ENCODE measurements around the gene URB1.
A peak's percentile ranks its signal among the peaks of the same experiment; 100 is the strongest.
"Not testable (repeated sequence)": the region's sequence is repeated elsewhere in the genome, so short reads cannot be mapped to it uniquely, and the experiment has no call there.

URB1 gene, protein sequence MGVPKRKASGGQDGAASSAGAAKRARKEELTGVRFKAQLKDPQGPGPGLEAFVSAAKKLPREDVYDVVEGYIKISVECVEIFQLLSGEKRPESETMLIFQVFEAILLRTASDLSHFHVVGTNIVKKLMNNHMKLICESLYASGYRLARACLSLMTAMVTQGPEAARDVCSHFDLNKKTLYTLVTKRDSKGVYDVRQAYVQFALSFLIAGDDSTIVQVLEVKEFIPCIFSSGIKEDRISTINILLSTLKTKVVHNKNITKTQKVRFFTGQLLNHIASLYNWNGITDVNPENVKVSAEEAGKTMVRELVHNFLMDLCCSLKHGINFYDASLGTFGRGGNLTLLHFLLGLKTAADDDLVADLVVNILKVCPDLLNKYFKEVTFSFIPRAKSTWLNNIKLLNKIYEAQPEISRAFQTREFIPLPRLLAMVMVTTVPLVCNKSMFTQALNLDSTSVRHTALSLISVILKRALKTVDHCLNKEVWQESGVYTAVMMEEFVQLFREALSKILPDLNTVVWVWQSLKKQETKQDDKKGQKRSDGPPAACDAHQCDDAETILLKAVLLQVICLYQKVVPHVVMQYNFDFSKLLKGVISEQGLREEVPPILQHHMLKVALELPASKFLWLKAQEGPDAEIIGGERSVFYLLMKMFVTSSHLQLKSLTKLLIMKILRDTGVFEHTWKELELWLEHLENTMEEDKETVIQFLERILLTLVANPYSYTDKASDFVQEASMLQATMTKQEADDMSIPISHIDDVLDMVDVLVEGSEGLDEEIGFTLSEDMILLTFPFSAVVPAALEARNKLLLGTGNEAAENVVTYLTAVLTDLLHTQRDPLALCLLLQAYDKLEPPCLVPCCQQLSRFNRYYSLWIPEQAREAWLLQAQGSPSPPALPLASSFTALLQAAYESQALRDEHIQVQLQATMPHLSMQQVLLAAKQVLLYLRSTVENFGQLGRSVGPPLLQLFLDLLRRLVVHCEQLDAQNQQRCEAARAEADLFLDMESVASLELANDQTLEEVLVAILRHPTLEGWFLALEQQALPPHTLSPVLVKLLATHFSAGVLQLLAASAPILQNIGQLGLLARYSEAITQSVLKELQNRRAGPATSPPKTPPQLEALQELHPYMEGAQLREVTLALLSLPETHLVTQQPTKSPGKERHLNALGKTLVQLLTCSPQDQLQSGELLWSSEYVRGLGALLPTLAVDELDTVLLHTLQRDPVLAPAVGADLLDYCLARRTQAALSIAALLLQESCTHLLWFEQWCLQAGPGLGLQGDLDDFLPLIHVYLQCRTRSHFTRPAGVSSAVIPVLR (N-terminal part only)

DNA sequence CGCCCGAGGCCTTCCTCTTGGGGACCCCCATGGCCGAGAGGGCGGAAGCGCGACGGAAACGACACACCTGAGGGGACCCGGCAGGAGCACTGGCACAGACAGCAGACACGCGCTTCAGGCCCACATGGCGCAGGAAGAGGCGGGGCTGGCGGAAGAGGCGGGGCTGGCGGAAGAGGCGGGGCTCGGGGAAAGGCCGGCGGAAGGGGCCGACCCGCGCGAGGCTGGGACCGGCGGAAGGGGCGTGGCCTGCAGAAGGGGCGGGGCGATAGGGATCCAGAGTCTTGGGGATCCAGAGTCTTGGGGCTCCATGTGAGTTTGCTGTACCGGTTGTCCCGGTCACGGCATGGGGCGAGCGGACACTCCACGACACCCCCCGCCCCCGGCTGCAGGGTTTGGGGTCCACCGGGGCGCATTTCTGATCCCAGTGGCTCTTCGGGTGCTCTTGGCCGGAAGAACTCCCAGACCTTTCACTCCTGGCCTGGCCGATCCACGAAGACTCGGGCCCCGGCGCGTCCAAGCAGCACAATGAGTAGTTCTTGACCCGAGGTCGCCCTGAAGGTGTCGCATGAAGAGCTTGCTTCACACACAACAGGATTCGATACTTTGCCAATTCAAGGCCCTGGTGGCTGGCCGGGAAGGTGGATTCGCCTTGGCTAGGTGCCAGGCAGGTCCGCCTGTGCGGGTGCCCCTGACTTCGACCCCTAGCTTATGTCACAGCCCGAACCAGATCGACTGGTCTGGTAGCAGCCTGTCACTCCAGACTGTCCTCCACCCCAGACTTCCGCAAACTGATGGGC lies at the start of gene URB1:
URB1 (minus strand) TSS at position 133 of the 797 bp plus-strand sequence; CDS start at position 31, 102 bp downstream.
- peak; percentile 97 to 99 for DNase-seq

GRCh38 chr21:32437729-32438128 lies 44.9 kb upstream of the URB1 start:
- no peak for DNase-seq

- DNase-seq: not testable (repeated sequence)
Observed at GRCh38 chr21:32432982-32433660, 40.3 kb upstream of the URB1 start.

- no peak for DNase-seq
Observed at GRCh38 chr21:32427958-32428623, 35.3 kb upstream of the URB1 start.

DNA sequence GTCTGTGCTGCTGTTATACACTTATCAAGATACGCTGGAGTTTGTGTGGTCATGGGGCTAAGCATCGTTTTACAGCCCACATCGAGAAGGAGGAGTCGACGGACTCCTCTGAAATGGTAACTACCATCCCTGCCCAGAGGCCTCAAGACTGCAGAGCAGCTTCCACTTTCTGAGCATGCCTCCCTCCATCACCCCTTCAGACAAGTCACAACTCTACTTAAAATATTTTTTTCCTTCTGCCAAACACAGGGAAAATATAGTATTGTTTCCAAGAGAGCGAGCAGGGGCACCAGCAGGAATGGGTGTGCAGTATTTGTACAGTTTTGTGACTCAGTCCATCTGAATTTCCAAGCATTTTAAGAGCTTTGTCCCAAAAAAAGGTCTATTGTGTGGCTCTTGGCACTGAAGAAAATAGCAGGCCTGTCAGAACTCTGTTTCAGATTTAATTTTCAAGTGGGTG lies 33.8 kb upstream of the URB1 start:
- no peak for DNase-seq

- no peak for DNase-seq
Observed at GRCh38 chr21:32426066-32426465, 33.3 kb upstream of the URB1 start.

GRCh38 chr21:32425628-32426027 lies 32.8 kb upstream of the URB1 start:
- no peak for DNase-seq

DNA sequence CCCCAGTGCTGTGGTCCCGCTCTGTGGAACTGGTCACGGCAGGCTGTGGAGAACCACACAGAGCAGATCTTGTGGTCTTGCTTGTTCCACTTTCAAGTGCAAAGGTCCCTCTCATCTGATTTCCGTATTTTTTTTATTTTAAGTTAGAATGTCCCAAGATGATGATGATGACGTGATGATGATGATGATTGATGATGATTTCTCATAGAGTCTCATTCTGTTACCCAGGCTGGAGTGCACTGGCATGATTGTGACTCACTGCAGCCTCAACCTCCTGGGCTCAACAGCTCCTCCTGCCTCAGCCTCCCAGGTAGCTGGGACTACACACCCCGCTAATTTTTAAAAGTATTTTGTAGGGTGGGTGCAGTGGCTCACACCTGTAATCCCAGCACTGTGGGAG lies 31.9 kb upstream of the URB1 start:
- DNase-seq: no peak

DNA sequence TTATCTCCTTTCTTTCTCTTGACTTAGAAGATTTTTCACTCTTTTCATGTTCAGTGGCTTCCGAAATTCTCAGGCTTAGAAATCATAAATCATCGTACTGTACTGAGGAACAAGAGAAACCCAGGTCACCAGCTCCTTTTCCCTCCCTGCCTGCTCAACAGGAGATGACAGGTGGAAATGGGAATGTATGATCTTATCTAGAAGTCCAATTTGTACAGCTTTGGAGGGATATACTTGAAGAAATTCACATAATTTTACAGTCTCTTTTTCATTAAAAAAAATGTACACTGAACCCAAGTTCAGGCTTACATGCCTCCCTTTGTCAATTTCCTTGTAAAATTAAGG lies 31.4 kb upstream of the URB1 start:
- DNase-seq: no peak

GRCh38 chr21:32423320-32424190 lies 30.7 kb upstream of the URB1 start:
- no peak for DNase-seq

GRCh38 chr21:32422064-32422463 lies 29.3 kb upstream of the URB1 start:
- DNase-seq: no peak

DNA sequence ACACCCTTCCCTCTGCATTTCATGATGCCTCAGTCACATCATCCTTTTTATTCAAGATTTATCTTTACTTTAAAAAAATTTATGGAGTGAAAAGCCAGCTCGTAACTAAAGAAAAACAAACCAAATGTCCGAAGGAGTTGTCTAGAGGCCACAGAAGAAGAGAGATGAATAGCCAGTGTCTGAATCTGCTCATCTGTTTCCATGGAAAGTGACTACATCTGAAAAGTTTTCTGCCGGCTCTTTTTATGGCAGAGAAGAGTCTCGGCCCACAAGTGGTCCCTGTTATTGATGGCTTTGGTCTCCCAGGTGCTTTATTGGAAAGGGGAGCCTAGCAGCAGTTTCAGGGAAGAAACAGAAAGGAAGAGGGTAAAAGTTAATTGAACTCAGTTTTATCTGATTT lies 25.3 kb upstream of the URB1 start:
- DNase-seq: no peak

DNA sequence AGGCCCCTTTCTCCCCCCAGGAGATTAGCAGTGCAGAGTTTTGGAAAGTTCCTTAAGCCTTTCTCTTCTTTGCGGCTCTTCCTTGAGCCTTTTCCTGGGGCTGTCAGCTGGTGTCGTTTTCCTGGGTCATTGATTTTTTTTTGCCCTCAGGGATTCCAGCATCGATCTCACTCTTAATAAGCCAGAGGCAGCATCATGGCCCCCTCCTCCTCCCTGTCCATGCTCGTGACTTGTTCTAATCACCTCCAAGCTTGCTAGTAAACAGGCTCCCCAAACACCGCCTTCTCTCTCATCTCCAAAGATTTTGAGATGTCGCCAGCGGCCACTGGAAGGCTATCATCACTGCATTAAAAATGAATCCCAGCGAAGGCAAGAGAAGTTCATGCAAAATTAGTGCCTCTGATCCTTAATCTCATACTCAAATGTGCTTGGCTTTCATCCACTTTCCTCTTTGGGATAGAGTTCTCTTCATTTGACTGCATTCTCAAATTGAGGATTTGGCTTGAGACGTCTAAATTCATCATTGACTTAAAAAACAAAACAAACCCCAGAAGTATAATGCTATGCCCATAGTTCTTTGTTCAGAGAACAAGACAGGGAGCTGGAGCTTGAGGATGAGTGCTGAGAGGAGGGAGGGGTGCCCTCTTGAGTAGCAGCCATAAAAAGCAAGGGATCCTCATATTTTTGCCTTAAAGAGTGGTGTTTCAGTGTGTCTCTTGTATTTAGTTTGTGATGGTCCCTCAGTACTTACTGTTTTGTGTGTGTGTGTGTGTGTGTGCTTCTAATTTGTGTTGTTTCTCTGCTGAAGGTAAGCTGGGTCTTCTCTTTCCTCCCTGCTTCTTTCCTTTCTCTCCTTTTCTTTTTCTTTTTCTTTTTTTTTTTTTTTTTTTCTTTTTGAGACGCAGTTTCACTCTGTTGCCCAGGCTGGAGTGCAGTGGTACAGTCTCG lies 22.9 kb upstream of the URB1 start:
- DNase-seq: no peak

DNA sequence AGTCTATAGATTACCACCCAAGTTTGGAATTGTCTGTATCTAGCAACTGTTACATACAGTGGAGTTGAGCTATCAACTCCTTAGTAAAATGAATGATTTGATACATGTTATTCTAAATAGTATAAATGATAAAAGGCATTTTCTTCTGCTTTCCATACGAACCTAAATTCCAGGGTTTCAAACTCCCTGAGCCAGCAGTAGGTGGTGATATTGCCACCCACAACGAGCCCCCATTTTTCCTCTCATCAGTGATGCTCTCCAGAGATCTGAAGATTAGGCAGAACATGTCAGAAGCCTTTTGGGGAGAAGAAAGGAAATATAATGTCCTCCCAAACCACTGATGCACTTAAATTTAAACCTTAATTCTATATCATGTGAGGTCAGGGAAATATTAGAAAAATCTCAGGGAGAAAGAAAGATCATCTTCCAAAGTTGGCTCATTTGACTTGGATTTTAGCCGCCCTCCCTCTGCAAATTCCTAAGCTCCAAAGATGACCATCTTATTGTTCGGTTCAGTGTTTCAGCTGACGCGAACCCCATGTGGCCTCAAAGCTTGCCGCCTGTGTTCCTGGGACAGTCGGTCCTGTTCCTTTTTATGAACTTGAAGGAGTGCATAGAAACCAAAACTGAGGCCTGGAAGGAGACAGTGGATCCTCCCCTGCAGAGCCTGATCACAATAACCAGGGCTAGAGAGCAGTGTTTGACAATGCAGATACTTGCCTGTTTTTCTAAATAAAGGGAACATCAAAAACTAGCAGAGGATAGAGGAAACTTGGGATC lies 22.0 kb upstream of the URB1 start:
- no peak for DNase-seq

GRCh38 chr21:32413697-32414578 lies 21.1 kb upstream of the URB1 start:
- DNase-seq: no peak

DNA sequence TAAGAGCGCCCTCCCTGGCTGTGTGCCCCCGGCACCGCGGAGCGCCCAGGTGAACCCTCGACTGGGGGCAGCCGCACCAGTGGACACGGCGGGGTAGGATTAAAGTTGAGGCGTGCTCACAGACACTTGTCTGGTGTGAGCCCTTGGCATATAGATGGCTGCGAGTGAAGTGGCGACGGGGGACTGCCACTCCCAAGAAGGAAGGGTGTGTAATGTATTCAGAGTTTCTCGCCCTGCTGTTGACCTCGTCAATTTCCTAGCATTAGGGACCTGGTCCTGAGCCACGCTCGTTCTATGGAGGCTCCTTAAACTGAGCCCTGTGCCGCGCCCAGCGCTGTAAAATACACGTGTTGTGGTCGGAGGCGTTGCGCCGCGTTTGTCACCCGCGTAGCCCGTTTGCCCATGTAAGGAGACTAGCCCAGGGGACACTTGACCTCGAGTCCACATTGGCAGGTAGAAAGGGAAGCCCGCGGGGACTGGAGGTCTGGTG lies 20.2 kb upstream of the URB1 start:
- DNase-seq: peak in 1 of 2 donors; percentile 32

Data from stimulated activated CD4-positive, alpha-beta T cell treated with anti-CD3 and anti-CD28 coated beads, Interleukin-2, amount 100 ng/mL, for 24 hours (primary cell).